ENCODE measurements around the gene MYH9.
A peak's percentile ranks its signal among the peaks of the same experiment; 100 is the strongest.
"Not testable (repeated sequence)": the region's sequence is repeated elsewhere in the genome, so short reads cannot be mapped to it uniquely, and the experiment has no call there.

MYH9 gene

GRCh38 chr22:36291831-36292740 lies 95.7 kb downstream of the MYH9 start:
- no peak for DNase-seq (ENCODE audit: low read depth)

- not testable (repeated sequence) for DNase-seq (ENCODE audit: low read depth)
Measured at GRCh38 chr22:36290391-36291075, 97.2 kb downstream of the MYH9 start.

- DNase-seq (ENCODE audit: low read depth) = not testable (repeated sequence)
Measured at GRCh38 chr22:36289948-36290371, 97.8 kb downstream of the MYH9 start.

GRCh38 chr22:36289406-36289870 lies 98.3 kb downstream of the MYH9 start:
- DNase-seq (ENCODE audit: low read depth) = no peak

GRCh38 chr22:36288571-36289405 lies 99.0 kb downstream of the MYH9 start:
- no peak for DNase-seq (ENCODE audit: low read depth)

GRCh38 chr22:36287881-36288515 lies 99.8 kb downstream of the MYH9 start:
- no peak for DNase-seq (ENCODE audit: low read depth)

GRCh38 chr22:36286096-36286957 lies 101.4 kb downstream of the MYH9 start:
- DNase-seq (ENCODE audit: low read depth) = peak; percentile 43

- no peak for DNase-seq (ENCODE audit: low read depth)
Measured at GRCh38 chr22:36285545-36285944, 102.2 kb downstream of the MYH9 start.

GRCh38 chr22:36285017-36285416 lies 102.8 kb downstream of the MYH9 start:
- DNase-seq (ENCODE audit: low read depth) = no peak

GRCh38 chr22:36284171-36284571 lies 103.6 kb downstream of the MYH9 start:
- DNase-seq (ENCODE audit: low read depth) = no peak

- no peak for DNase-seq (ENCODE audit: low read depth)
Measured at GRCh38 chr22:36282328-36282831, 105.4 kb downstream of the MYH9 start.

- no peak for DNase-seq (ENCODE audit: low read depth)
Measured at GRCh38 chr22:36281781-36282327, 105.9 kb downstream of the MYH9 start.

- DNase-seq (ENCODE audit: low read depth) = no peak
Measured at GRCh38 chr22:36280379-36280778, 107.4 kb downstream of the MYH9 start.

GRCh38 chr22:36279219-36279666 lies 108.5 kb downstream of the MYH9 start:
- no peak for DNase-seq (ENCODE audit: low read depth)

- peak; percentile 55 for DNase-seq (ENCODE audit: low read depth)
Measured at GRCh38 chr22:36277482-36278291, 110.1 kb downstream of the MYH9 start.

- no peak for DNase-seq (ENCODE audit: low read depth)
Measured at GRCh38 chr22:36274531-36274930, 113.2 kb downstream of the MYH9 start.

GRCh38 chr22:36271951-36272350 lies 115.8 kb downstream of the MYH9 start:
- not testable (repeated sequence) for DNase-seq (ENCODE audit: low read depth)

- not testable (repeated sequence) for DNase-seq (ENCODE audit: low read depth)
Measured at GRCh38 chr22:36271231-36271630, 116.5 kb downstream of the MYH9 start.

GRCh38 chr22:36267896-36268485 lies 119.8 kb downstream of the MYH9 start:
- no peak for DNase-seq (ENCODE audit: low read depth)
